Gastroesophageal sphincter (tissue), 4 donors: ENCODE results near the gene RBM17. TPM values are rescaled to one million over a fixed set of nuclear protein-coding genes. Genes with fewer than 3 reads are reported as not detected.

Source experiments
- ATAC-seq: fragments of 150-250 bp; one replicate; pipeline ENCODE4 v1.9.1; 2016; ENCODE audit warnings: mild to moderate bottlenecking, moderate library complexity
- H3K27ac ChIP-seq, 4 donors: fragments of 200-600 bp; sonication (generic) in 3 of 4; 1 replicate in 3 of 4; 2 replicates in 1 of 4; pipeline ENCODE4 v1.5.1; 2016 to 2019
- H3K27me3 ChIP-seq: fragments of 200-600 bp; sonication (generic); one replicate; pipeline ENCODE4 v1.5.1; 2019
- H3K36me3 ChIP-seq, 2 donors: fragments of 200-600 bp; sonication (generic); one replicate each; pipeline ENCODE4 v1.5.1; 2019; ENCODE audit warnings: control low read depth in 1 of 2
- H3K4me1 ChIP-seq, 3 donors: fragments of 200-600 bp; sonication (generic); 1 replicate in 2 of 3; 2 replicates in 1 of 3; pipeline ENCODE4 v1.5.1; 2016 to 2019; ENCODE audit warnings: control low read depth in 2 of 3
- H3K4me3 ChIP-seq, 2 donors: fragments of 200-600 bp; sonication (generic); one replicate each; pipeline ENCODE4 v1.5.1; 2019; ENCODE audit warnings: mild to moderate bottlenecking in 1 of 2, moderate library complexity in 1 of 2
- H3K9me3 ChIP-seq, 3 donors: fragments of 200-600 bp; sonication (generic); one replicate each; pipeline ENCODE4 v1.5.1; 2017 to 2019; ENCODE audit warnings: control low read depth in 2 of 3
- EP300 ChIP-seq: sonication (generic); formaldehyde crosslinking; IDR thresholded peaks from one replicate; pipeline ENCODE4 v1.6.1; 2017; ENCODE audit warnings: antibody characterized with exemption, mild to moderate bottlenecking
- POLR2A ChIP-seq, 2 donors: fragments of 450-650 bp; IDR thresholded peaks; one replicate each; pipeline ENCODE4 v1.6.1; 2017; ENCODE audit warnings: antibody characterized with exemption in 2 of 2, mild to moderate bottlenecking in 2 of 2, moderate library complexity in 1 of 2
- POLR2AphosphoS5 ChIP-seq: sonication (generic); formaldehyde crosslinking; IDR thresholded peaks from one replicate; pipeline ENCODE4 v1.6.1; 2017; ENCODE audit warnings: antibody characterized with exemption
- WGBS, 2 donors: methylation state at CpG; one replicate each; pipeline ENCODE4 v1.1.5; 2018; ENCODE audit warnings: low coverage in 1 of 2; 5-methylcytosine and 5-hydroxymethylcytosine counted together
- total RNA-seq, 4 donors: library from RNA; depleted of rRNA; stranded (reverse); fragments of >200 nt; gene quantifications; one replicate each; pipeline ENCODE4 v1.1.0, GENCODE V29; 2016
- TF ChIP-seq, protein P1 (sequence below), 4 experiments: fragments of 200-600 bp in 2 of 4; fragments of 450-650 bp in 2 of 4; sonication (generic) in 1 of 4; IDR thresholded peaks; one replicate each; pipeline ENCODE4 v1.5.1; 2017 to 2019; ENCODE audit warnings: antibody characterized with exemption in 4 of 4, mild to moderate bottlenecking in 2 of 4, moderate library complexity in 2 of 4

The RBM17 gene
- total RNA-seq, 4 donors from 2014 or later, result 51.0 to 72.9 (median 66.7) TPM

DNA sequence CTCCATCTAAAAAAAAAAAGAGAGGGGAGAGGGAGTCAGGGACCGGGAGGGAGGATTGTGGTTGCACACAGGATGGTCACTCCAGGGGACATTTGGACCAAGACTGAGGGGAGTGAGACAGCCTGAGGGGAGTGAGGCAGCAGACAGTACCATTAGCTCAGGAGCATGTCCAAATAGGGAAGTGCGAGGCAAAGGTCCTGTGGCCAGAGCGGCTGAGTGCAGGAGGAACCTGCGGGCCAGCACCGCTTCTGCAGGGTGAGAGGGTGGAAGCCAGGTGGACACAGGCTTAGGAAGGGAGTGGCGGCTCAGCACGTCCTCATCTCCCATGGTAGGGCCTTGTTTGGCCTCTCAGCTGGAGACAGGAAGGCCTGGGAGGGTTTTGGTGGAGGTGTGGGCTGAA lies 65.0 kb downstream of the RBM17 start:
- Histone ChIP-seq H3K27ac (no peak overlapping the region), H3K4me1 (peaks cover 0 to 18% (median 6%) of the 10 kb centered on the region in 3 donors), H3K9me3 (no peaks in the 10 kb centered on the region), H3K36me3 (no peaks in the 10 kb centered on the region), H3K27me3 (no peaks in the 10 kb centered on the region), H3K4me3 (no peak overlapping the region)
- no peak for ATAC-seq
- TF ChIP-seq EP300 (no peak), POLR2AphosphoS5 (no peak), POLR2A (IDR thresholded peaks at IDR 0.05) (no peak)
- TF ChIP-seq, protein P1, sequence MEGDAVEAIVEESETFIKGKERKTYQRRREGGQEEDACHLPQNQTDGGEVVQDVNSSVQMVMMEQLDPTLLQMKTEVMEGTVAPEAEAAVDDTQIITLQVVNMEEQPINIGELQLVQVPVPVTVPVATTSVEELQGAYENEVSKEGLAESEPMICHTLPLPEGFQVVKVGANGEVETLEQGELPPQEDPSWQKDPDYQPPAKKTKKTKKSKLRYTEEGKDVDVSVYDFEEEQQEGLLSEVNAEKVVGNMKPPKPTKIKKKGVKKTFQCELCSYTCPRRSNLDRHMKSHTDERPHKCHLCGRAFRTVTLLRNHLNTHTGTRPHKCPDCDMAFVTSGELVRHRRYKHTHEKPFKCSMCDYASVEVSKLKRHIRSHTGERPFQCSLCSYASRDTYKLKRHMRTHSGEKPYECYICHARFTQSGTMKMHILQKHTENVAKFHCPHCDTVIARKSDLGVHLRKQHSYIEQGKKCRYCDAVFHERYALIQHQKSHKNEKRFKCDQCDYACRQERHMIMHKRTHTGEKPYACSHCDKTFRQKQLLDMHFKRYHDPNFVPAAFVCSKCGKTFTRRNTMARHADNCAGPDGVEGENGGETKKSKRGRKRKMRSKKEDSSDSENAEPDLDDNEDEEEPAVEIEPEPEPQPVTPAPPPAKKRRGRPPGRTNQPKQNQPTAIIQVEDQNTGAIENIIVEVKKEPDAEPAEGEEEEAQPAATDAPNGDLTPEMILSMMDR (IDR thresholded peaks at IDR 0.05), result no peak
- WGBS, 2 donors, result 84 to 86% methylated on average over 5 of the region's 7 CpGs

DNA sequence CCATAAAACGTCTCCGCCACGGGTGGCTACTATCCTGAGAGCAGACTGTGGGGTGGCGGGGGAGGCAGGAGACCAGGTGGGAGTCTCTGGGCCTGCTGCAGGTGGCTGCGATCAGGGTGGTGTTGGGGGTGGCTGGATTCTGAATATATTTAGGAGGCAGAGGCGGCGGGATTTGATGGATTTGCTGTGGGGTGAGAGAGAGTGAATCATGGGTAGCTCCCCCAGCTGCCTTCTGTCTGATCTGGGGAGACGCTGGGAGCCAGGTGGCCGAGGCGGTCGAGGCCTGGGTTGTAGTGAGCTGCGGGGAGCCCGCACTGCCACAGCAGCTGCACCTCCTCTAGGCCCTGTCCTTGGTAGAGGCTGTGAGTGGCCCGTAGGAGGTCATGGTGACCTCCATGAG lies 65.7 kb downstream of the RBM17 start:
- TF ChIP-seq, protein P1 (IDR thresholded peaks at IDR 0.05), result no peak
- TF ChIP-seq EP300, result no peak
- no peak for TF ChIP-seq POLR2A (IDR thresholded peaks at IDR 0.05)
- Histone ChIP-seq H3K9me3 (no peaks in the 10 kb centered on the region), H3K36me3 (no peaks in the 10 kb centered on the region), H3K4me1 (peaks cover 0 to 18% (median 6%) of the 10 kb centered on the region in 3 donors), H3K27me3 (no peaks in the 10 kb centered on the region), H3K27ac (no peak overlapping the region), H3K4me3 (no peak overlapping the region)
- 95% methylated on average over 4 of the region's 14 CpGs; no CpG with 5 or more reads in 1 of the 2 donors for WGBS, 2 donors
- no peak for ATAC-seq

DNA sequence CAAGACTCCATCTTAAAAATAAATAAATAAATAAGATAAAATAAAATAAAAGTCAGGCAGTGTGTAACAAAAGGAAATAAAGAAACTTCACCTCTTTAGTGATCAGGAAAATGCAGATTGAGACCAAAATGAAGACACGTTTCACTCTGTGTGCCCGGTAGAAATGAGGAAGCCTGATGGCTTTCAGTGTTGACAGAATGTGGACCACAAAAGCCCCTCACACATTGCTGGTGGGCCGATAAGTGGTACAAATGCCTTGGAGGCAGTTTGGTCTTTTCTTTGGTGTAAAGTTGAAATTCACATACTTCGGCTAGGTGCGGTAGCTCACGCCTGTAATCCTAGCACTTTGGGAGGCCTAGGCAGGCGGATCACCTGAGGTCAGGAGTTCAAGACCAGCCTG lies 69.4 kb downstream of the RBM17 start:
- TF ChIP-seq EP300, result no peak
- TF ChIP-seq POLR2A (IDR thresholded peaks at IDR 0.05), result no peak
- TF ChIP-seq, protein P1 (IDR thresholded peaks at IDR 0.05), result no peak
- no peak for TF ChIP-seq POLR2AphosphoS5
- H3K36me3 ChIP-seq, result no peaks in the 10 kb centered on the region
- peaks cover 2 to 17% (median 6%) of the 10 kb centered on the region in 3 donors for H3K4me1 ChIP-seq
- H3K27me3 ChIP-seq, result no peaks in the 10 kb centered on the region
- no peak for ATAC-seq
- H3K9me3 ChIP-seq, result no peaks in the 10 kb centered on the region
- peak overlapping the region in 3 of 4 donors; percentile 60 to 74 (median 65) for H3K27ac ChIP-seq
- WGBS, 2 donors, result 90 to 100% methylated on average over 3 to 4 of the region's 7 CpGs
- H3K4me3 ChIP-seq, result no peak overlapping the region

DNA sequence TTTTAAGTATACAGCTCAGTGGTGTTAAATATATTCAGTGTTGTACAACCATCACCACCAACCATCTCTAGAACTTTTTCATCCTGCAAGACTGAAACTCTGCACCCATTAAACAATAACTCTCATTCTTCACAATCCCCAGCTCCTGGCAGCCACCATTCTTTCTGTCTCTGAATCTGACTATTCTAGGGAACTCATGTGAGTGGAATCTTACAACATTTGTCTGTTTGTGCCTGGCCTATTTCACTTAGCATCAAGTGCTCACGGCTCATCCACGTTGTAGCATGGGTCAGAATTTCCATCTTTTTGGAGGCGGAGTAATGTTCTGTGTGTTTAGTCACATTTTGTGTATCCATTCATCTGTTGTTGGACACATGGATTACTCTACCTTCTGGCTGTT lies 73.1 kb downstream of the RBM17 start:
- Histone ChIP-seq H3K36me3 (peaks cover 0 to 8% of the 10 kb centered on the region in 2 donors), H3K4me1 (peaks cover 2 to 48% (median 9%) of the 10 kb centered on the region in 3 donors), H3K9me3 (no peaks in the 10 kb centered on the region), H3K27ac (peak overlapping the region in 3 of 4 donors; percentile 90 to 96 (median 95)), H3K4me3 (no peak overlapping the region), H3K27me3 (no peaks in the 10 kb centered on the region)
- 39 to 77% methylated on average over 3 of the region's 3 CpGs for WGBS, 2 donors
- TF ChIP-seq EP300, result no peak
- TF ChIP-seq, protein P1 (IDR thresholded peaks at IDR 0.05), result no peak
- ATAC-seq, result no peak

DNA sequence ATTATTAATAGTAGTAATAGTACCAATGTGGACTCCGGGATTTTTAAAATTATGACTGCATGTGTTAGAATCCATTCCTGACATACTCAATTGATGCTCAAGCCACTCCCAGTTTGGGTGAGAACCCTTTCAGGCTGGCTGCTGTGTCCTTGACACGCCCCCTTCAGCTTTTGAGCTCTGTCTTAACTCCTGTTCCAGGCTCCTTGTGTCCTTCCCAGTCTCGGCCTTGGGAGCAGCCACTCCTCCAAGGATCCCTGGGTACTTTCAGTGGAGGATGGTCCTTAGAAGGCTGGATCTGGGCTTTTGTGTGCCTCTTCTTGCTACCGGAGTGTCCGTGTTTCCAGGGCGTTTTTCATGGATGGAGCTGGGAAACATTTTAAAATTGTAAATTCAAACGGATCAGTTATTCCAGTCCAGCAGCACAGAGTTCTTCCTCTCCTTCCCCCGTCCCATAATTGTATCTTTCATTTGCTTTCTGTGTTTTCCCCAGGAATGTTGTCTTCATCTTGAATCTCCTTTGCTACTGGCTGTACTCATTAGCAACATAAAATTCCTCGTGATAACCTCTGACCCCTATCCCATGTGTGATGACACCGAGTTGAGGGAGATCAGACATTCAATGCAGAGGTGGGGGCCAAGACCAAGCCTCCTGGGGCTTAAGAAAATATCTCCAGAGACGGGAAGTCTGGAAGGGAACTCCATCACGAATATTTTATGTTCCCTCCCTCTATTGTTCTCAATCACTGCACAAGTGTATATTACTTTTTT lies 73.9 kb downstream of the RBM17 start:
- no peak for TF ChIP-seq POLR2AphosphoS5
- TF ChIP-seq, protein P1 (IDR thresholded peaks at IDR 0.05), result no peak
- TF ChIP-seq EP300, result no peak
- no peak for TF ChIP-seq POLR2A (IDR thresholded peaks at IDR 0.05)
- Histone ChIP-seq H3K27me3 (no peaks in the 10 kb centered on the region), H3K9me3 (no peaks in the 10 kb centered on the region), H3K27ac (peak overlapping the region; percentile 82 to 96 (median 92)), H3K4me1 (peaks cover 2 to 54% (median 9%) of the 10 kb centered on the region in 3 donors), H3K36me3 (peaks cover 0 to 9% of the 10 kb centered on the region in 2 donors), H3K4me3 (peak overlapping the region; percentile 30 to 69)
- WGBS, 2 donors, result 42 to 66% methylated on average over 10 to 11 of the region's 12 CpGs
- no peak for ATAC-seq
